ENCODE measurements around the gene YIPF2.
"Not testable (repeated sequence)": the region's sequence is repeated elsewhere in the genome, so short reads cannot be mapped to it uniquely, and the experiment has no call there.

YIPF2 gene

GRCh38 chr19:10908380-10908960, 20.0 kb downstream of the YIPF2 start:
- no peak for DNase-seq

- DNase-seq: no peak
These were observed 20.5 kb downstream of the YIPF2 start for GRCh38 chr19:10907925-10908324.

- DNase-seq: peak in 7 of 14 donors; percentile 11 to 71 (median 32)
These were observed 29.2 kb downstream of the YIPF2 start for GRCh38 chr19:10899151-10899653.

GRCh38 chr19:10898633-10899032, 29.8 kb downstream of the YIPF2 start:
- DNase-seq: no peak

GRCh38 chr19:10896851-10897526, 31.4 kb downstream of the YIPF2 start:
- DNase-seq: peak in 1 of 14 donors; percentile 43

- no peak for DNase-seq
These were observed 32.5 kb downstream of the YIPF2 start for GRCh38 chr19:10895920-10896319.

GRCh38 chr19:10895363-10895762, 33.1 kb downstream of the YIPF2 start:
- DNase-seq: no peak

- no peak for DNase-seq
These were observed 33.6 kb downstream of the YIPF2 start for GRCh38 chr19:10894911-10895213.

- DNase-seq: no peak
These were observed 36.2 kb downstream of the YIPF2 start for GRCh38 chr19:10892256-10892655.

GRCh38 chr19:10891405-10892086, 36.9 kb downstream of the YIPF2 start:
- peak in 1 of 14 donors; percentile 26 for DNase-seq

GRCh38 chr19:10889880-10890279, 38.6 kb downstream of the YIPF2 start:
- no peak for DNase-seq

GRCh38 chr19:10888421-10888866, 40.0 kb downstream of the YIPF2 start:
- no peak for DNase-seq

GRCh38 chr19:10887616-10888367, 40.6 kb downstream of the YIPF2 start:
- DNase-seq: peak in 1 of 14 donors; percentile 20

- DNase-seq: no peak
These were observed 43.0 kb downstream of the YIPF2 start for GRCh38 chr19:10885201-10886169.

- DNase-seq: peak in 1 of 14 donors; percentile 17
These were observed 44.2 kb downstream of the YIPF2 start for GRCh38 chr19:10884274-10884673.

GRCh38 chr19:10882108-10882457, 46.4 kb downstream of the YIPF2 start:
- DNase-seq: no peak

GRCh38 chr19:10881403-10882107, 46.9 kb downstream of the YIPF2 start:
- DNase-seq: no peak

GRCh38 chr19:10878253-10878652, 50.2 kb downstream of the YIPF2 start:
- DNase-seq: no peak

- not testable (repeated sequence) for DNase-seq
These were observed 50.8 kb downstream of the YIPF2 start for GRCh38 chr19:10877608-10878007.

GRCh38 chr19:10876459-10877240, 51.8 kb downstream of the YIPF2 start:
- DNase-seq: peak in 10 of 14 donors; percentile 25 to 87 (median 45)

Measured in C1 segment of cervical spinal cord (tissue), 14 donors.